HepG2 (cell line): Measurements from ENCODE around the gene VMO1. TPM values are rescaled to one million over a fixed set of nuclear protein-coding genes. Genes with fewer than 3 reads are reported as not detected.
A peak's percentile ranks its signal among the peaks of the same experiment; 100 is the strongest.

Source experiments
- ATAC-seq: fragments of 200-7000 bp; cut with Tn5 transposase; 3 replicates; pipeline ENCODE4 v1.9.1; 2020; ENCODE audit warnings: mild to moderate bottlenecking, moderate library complexity
- BruUV-seq: library from RNA; stranded (reverse); fragments of 400-500 nt; replicated peaks from 2 replicates; lab custom pipeline; 2021; lab: Mats Ljungman, UMichigan
- CTCF ChIA-PET: fragments of 300-600 bp; formaldehyde crosslinking; extraction: SDS; loops from one replicate; lab custom pipeline; 2021; ENCODE audit warnings: low total read pairs, inconsistent platforms, low intra/inter-chr PET ratio; lab: Yijun Ruan, JAX
- POLR2A ChIA-PET: fragments of 350-600 bp; sonication (Branson Sonifier 250); formaldehyde crosslinking; loops from one replicate; lab custom pipeline; 2020; ENCODE audit warnings: antibody characterized with exemption, inconsistent platforms; lab: Yijun Ruan, JAX
- DNase-seq: peaks from one replicate; pipeline ENCODE4 v3.0.0-alpha.2; 2015; ENCODE audit warnings: low spot score
- FAIRE-seq: peaks from 3 replicates; lab custom pipeline; 2011; peaks lifted over from hg19 to GRCh38; lab: Jason Lieb, UNC
- H2AFZ ChIP-seq: one replicate; pipeline ENCODE4 v1.6.1; 2011; ENCODE audit warnings: low read length, inconsistent platforms
- H3K27ac ChIP-seq: fragments of 300-600 bp; 3 replicates; pipeline ENCODE4 v1.8.0; 2011; ENCODE audit warnings: mixed run types, mild to moderate bottlenecking, mixed read lengths, low read length, inconsistent platforms; ENCODE audit not compliant: insufficient read depth; ENCODE audit errors: extremely low read length
- H3K27me3 ChIP-seq, 2 experiments: fragments of 200-600 bp in 1 of 2; 2 replicates in 1 of 2; 3 replicates in 1 of 2; pipeline versions ENCODE4 v1.6.0 to v1.8.0; 2011; ENCODE audit warnings: low read length in 2 of 2, mild to moderate bottlenecking in 2 of 2, moderate library complexity in 2 of 2, inconsistent platforms in 1 of 2; ENCODE audit not compliant: insufficient read depth in 2 of 2, control insufficient read depth in 1 of 2
- H3K36me3 ChIP-seq, 2 experiments: fragments of 200-600 bp in 1 of 2; replicated peaks in 1 of 2; 2 replicates in 1 of 2; 3 replicates in 1 of 2; pipeline versions ENCODE4 v1.5.1 to v1.8.0; 2011; ENCODE audit warnings: low read length in 2 of 2, inconsistent platforms in 1 of 2; ENCODE audit not compliant: insufficient read depth in 2 of 2, control insufficient read depth in 1 of 2
- H3K4me1 ChIP-seq: 2 replicates; pipeline ENCODE4 v1.5.1; 2012; ENCODE audit warnings: low read length, inconsistent platforms; ENCODE audit not compliant: insufficient read depth
- H3K4me2 ChIP-seq: 2 replicates; pipeline ENCODE4 v1.6.0; 2011; ENCODE audit warnings: low read depth, low read length, inconsistent platforms
- H3K4me3 ChIP-seq, 3 experiments: fragments of 200-600 bp in 1 of 3; sonication (generic), shearing (Covaris generic) in 1 of 3; replicated peaks in 1 of 3; 2 replicates each; pipeline ENCODE4 v1.5.1; 2011 to 2016; ENCODE audit warnings: low read length in 3 of 3, inconsistent platforms in 2 of 3, low read depth in 2 of 3, mild to moderate bottlenecking in 2 of 3, control low read depth in 1 of 3, mixed read lengths in 1 of 3; ENCODE audit not compliant: insufficient read depth in 1 of 3
- H3K79me2 ChIP-seq: one replicate; pipeline ENCODE4 v1.6.1; 2011; ENCODE audit warnings: low read length, inconsistent platforms; ENCODE audit not compliant: insufficient read depth
- H3K9ac ChIP-seq: 2 replicates; pipeline ENCODE4 v1.6.0; 2011; ENCODE audit warnings: mild to moderate bottlenecking, low read depth, low read length, inconsistent platforms; ENCODE audit not compliant: insufficient read depth
- H3K9me3 ChIP-seq: 2 replicates; pipeline ENCODE4 v1.5.1; 2012; ENCODE audit warnings: mild to moderate bottlenecking, low read length
- H4K20me1 ChIP-seq: 2 replicates; pipeline ENCODE4 v1.6.0; 2011; ENCODE audit warnings: inconsistent platforms, mild to moderate bottlenecking, low read length, moderate library complexity; ENCODE audit not compliant: insufficient read depth
- ATF4 ChIP-seq, 2 experiments: fragments of 450-650 bp in 1 of 2; sonication (generic) in 1 of 2; formaldehyde crosslinking; IDR thresholded peaks; 2 replicates each; pipeline versions ENCODE4 v1.5.0 to v1.8.0; 2020 to 2022; ENCODE audit warnings: mild to moderate bottlenecking in 1 of 2, missing genetic modification reagents in 1 of 2
- EP300 ChIP-seq, 3 experiments: sonication (generic) in 1 of 3; formaldehyde crosslinking in 1 of 3; IDR thresholded peaks; 2 replicates each; pipeline versions ENCODE4 v1.5.1 to v1.6.1; 2011 to 2020; ENCODE audit warnings: low read depth in 2 of 3, low read length in 2 of 3, borderline replicate concordance in 1 of 3, improper control_type of control experiment in 1 of 3, mild to moderate bottlenecking in 1 of 3, missing genetic modification reagents in 1 of 3, moderate library complexity in 1 of 3
- MIER3 ChIP-seq: IDR thresholded peaks from 2 replicates; pipeline ENCODE4 v1.6.1; 2016; ENCODE audit warnings: missing compliant biosample characterization, borderline replicate concordance
- NR2C2 ChIP-seq: sonication (generic); formaldehyde crosslinking; IDR thresholded peaks from 2 replicates; pipeline ENCODE4 v1.4.0; 2020; ENCODE audit warnings: missing genetic modification reagents, mild to moderate bottlenecking, moderate library complexity, borderline replicate concordance
- NR2F2 ChIP-seq: IDR thresholded peaks from 2 replicates; pipeline ENCODE4 v1.6.1; 2012; ENCODE audit warnings: low read depth, inconsistent platforms, borderline replicate concordance
- NR2F6 ChIP-seq, 2 experiments: IDR thresholded peaks; 2 replicates each; pipeline ENCODE4 v1.6.1; 2016; ENCODE audit warnings: antibody characterized with exemption in 1 of 2, mild to moderate bottlenecking in 1 of 2
- RXRA ChIP-seq: sonication (generic); formaldehyde crosslinking; IDR thresholded peaks from 2 replicates; pipeline ENCODE4 v1.5.1; 2020; ENCODE audit warnings: missing genetic modification reagents
- TBL1XR1 ChIP-seq: fragments of 150-350 bp; IDR thresholded peaks from 2 replicates; pipeline ENCODE4 v1.6.1; 2014; ENCODE audit warnings: borderline replicate concordance, low read length; ENCODE audit not compliant: partially characterized antibody
- ZNF143 ChIP-seq: sonication (generic); formaldehyde crosslinking; IDR thresholded peaks from 2 replicates; pipeline ENCODE4 v1.4.0; 2020; ENCODE audit warnings: missing genetic modification reagents
- ZNF281 ChIP-seq: sonication (generic); formaldehyde crosslinking; IDR thresholded peaks from 2 replicates; pipeline ENCODE4 v1.4.0; 2020; ENCODE audit warnings: missing genetic modification reagents, borderline replicate concordance
- ZNF788 ChIP-seq: sonication (generic); formaldehyde crosslinking; IDR thresholded peaks from 2 replicates; pipeline ENCODE4 v1.5.0; 2020; ENCODE audit warnings: mild to moderate bottlenecking, missing genetic modification reagents, borderline replicate concordance
- ZSCAN12 ChIP-seq: sonication (generic); formaldehyde crosslinking; IDR thresholded peaks from 2 replicates; pipeline ENCODE4 v1.9.0; 2021; ENCODE audit warnings: mild to moderate bottlenecking, missing genetic modification reagents
- WGBS: methylation state at CpG from one replicate; pipeline ENCODE4 v1.1.6; 2017; ENCODE audit warnings: low lambda C conversion rate; 5-methylcytosine and 5-hydroxymethylcytosine counted together
- in situ Hi-C: cut with HindIII; loops from 2 replicates; pipeline ENCODE4 v1.10.0; 2017; ENCODE audit warnings: low pct_unique_long_range_greater_than_20kb; ENCODE audit not compliant: extremely low pct_ligation_motif_present
- intact Hi-C: fragments of 100-400 bp; cut with micrococcal nuclease; formaldehyde crosslinking; loops from one replicate; pipeline ENCODE4 v1.10.0; 2022; ENCODE audit not compliant: unreplicated experiment
- polyA plus RNA-seq, 8 experiments: library from polyadenylated mRNA; depleted of rRNA in 3 of 8; stranded (reverse) in 7 of 8; unstranded in 1 of 8; fragments of >200 nt; fragmentation: Illumina TruSeq in 4 of 8; extraction: Trizol in 4 of 8; gene quantifications; 2 replicates each; pipeline versions ENCODE4 v1.2.1 to v1.2.3, GENCODE V29; 2011 to 2016; ENCODE audit warnings: low read depth in 4 of 8, missing spikeins in 1 of 8, mixed read lengths in 1 of 8; ENCODE audit not compliant: insufficient read depth in 1 of 8
- total RNA-seq, 5 experiments: library from RNA; depleted of rRNA; stranded (reverse); fragments of >200 nt; fragmentation: Illumina TruSeq; extraction: Trizol; gene quantifications; 2 replicates each; pipeline ENCODE4 v1.2.3, GENCODE V29; 2016; ENCODE audit warnings: low read depth in 1 of 5
- TF ChIP-seq, protein P1 (sequence below): sonication (generic); formaldehyde crosslinking; IDR thresholded peaks from 2 replicates; pipeline ENCODE4 v1.4.0; 2020; ENCODE audit warnings: missing genetic modification reagents

Gene VMO1
- total and polyA plus RNA-seq, 2 of the 13 experiments (the other 11 are each of a cell fraction or from before 2014, with no cell fraction given) = not detected

DNA sequence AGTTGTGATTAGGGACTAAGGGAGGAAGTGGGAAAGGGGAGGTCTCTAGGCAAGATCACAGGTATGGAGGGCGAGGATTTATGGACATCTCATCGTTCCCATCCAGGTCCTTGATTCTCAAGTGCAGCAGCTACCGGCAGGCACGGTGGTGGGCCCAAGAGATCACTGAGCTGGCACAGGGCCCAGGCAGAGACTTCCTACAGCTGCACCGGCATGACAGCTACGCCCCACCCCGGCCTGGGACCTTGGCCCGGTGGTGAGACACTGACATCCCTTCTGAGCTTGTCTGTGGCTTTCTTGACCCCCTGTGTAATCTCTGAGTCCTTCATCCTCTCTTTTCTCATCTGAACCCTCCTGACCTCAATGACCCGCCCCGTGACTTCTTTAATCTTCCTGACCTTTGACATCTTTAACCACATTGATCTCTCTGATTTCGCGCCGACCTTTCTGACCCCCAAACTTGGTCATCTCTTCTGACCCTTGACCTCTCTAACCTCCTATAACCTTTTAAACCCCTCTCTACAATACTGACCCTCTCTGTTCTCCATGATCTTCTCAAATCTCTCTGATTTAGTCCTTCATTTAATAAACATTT lies 24.6 kb upstream of the VMO1 start:
- BruUV-seq = no TSS peak
- no peaks in the 10 kb centered on the region for H3K9me3 ChIP-seq
- intact Hi-C loops = no loop called here
- ChIA-PET POLR2A (no interaction called here), CTCF (no interaction called here)
- no peaks in the 10 kb centered on the region for H3K27me3 ChIP-seq
- no peak overlapping the region for H3K9ac ChIP-seq
- no peak overlapping the region for H3K4me2 ChIP-seq
- peaks cover 8% of the 10 kb centered on the region in 2 experiments; a peak in 4 of 5 replicates for H3K36me3 ChIP-seq
- 75% methylated on average over 10 of the region's 13 CpGs for WGBS
- DNase-seq = no peak
- TF ChIP-seq NR2F6 (IDR thresholded peaks at IDR 0.05) (peak; percentile 82), NR2F6 (CRISPR knock-in tag; IDR thresholded peaks at IDR 0.05) (no peak), ZNF143 (CRISPR knock-in tag) (no peak), ZSCAN12 (CRISPR knock-in tag) (no peak), ZNF788 (CRISPR knock-in tag) (no peak), MIER3 (CRISPR knock-in tag) (no peak), TBL1XR1 (no peak), ZNF281 (no peak), EP300 (IDR thresholded peaks at IDR 0.05; ENCODE audit: low read depth in 2 of 2, low read length in 2 of 2) (peak in 1 of 2 experiments; percentile 13; a peak in 1 of 4 replicates), EP300 (CRISPR knock-in tag; IDR thresholded peaks at IDR 0.05; ENCODE audit: borderline replicate concordance) (no peak), NR2F2 (peak; percentile 91), ATF4 (CRISPR knock-in tag; IDR thresholded peaks at IDR 0.05) (no peak), NR2C2 (CRISPR knock-in tag) (peak; percentile 47; the same call in 1 of the 2 replicates), RXRA (CRISPR knock-in tag) (no peak)
- TF ChIP-seq, protein P1, sequence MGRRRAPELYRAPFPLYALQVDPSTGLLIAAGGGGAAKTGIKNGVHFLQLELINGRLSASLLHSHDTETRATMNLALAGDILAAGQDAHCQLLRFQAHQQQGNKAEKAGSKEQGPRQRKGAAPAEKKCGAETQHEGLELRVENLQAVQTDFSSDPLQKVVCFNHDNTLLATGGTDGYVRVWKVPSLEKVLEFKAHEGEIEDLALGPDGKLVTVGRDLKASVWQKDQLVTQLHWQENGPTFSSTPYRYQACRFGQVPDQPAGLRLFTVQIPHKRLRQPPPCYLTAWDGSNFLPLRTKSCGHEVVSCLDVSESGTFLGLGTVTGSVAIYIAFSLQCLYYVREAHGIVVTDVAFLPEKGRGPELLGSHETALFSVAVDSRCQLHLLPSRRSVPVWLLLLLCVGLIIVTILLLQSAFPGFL (CRISPR knock-in tag) = no peak
- no peak overlapping the region for H3K27ac ChIP-seq
- H4K20me1 ChIP-seq = no peaks in the 10 kb centered on the region
- ATAC-seq = no peak
- H3K4me3 ChIP-seq = no peak overlapping the region
- in situ Hi-C loops = no loop called here
- no peak for FAIRE-seq
- H3K4me1 ChIP-seq = peaks cover 29% of the 10 kb centered on the region
- H3K79me2 ChIP-seq = peaks cover 3% of the 10 kb centered on the region
- no peak overlapping the region for H2AFZ ChIP-seq
